Activated T-helper 1 cell treated with anti-CD3 and anti-CD28 coated beads, Interleukin-2, amount 50 U/mL, for 16 hours (primary cell): ENCODE results near the gene GSPT1.

Experiments
- DNase-seq, 2 donors: peaks; one replicate each; pipeline ENCODE4 v3.0.0-alpha.2; 2020; ENCODE audit warnings: low read depth in 1 of 2, low spot score in 1 of 2

The GSPT1 gene

DNA sequence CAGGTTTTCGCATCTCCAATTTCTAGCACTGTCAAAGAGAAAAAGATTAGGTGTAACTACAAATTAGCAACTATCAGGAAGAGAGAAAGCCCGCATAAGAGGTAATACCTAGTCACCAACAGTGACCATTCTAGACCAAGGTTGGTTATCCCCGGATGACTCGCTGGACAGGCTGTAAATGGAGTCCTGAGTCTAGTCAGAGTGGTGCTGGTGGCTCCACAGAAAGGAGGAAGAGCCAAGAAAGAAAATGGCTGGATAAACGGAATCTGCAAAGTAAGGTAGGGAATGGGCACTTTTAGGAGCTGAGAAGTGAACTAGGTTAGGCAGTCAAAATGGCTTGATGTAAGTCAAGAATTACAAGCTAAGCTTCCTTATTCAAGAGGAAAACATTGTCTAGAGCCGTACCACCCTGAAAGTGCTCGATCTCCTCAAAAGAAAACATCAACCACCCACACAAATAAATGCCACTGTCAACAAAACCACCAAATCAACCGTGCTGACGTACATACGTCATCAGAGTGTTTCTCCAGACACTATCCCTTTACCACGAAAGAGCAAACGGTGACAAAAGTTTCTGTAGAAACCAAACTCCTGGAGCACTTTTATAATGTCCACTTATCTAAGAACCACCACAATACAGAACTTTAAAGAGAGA lies 2.2 kb downstream of the GSPT1 start:
- DNase-seq, result peak in 1 of 2 donors; percentile 2

DNA sequence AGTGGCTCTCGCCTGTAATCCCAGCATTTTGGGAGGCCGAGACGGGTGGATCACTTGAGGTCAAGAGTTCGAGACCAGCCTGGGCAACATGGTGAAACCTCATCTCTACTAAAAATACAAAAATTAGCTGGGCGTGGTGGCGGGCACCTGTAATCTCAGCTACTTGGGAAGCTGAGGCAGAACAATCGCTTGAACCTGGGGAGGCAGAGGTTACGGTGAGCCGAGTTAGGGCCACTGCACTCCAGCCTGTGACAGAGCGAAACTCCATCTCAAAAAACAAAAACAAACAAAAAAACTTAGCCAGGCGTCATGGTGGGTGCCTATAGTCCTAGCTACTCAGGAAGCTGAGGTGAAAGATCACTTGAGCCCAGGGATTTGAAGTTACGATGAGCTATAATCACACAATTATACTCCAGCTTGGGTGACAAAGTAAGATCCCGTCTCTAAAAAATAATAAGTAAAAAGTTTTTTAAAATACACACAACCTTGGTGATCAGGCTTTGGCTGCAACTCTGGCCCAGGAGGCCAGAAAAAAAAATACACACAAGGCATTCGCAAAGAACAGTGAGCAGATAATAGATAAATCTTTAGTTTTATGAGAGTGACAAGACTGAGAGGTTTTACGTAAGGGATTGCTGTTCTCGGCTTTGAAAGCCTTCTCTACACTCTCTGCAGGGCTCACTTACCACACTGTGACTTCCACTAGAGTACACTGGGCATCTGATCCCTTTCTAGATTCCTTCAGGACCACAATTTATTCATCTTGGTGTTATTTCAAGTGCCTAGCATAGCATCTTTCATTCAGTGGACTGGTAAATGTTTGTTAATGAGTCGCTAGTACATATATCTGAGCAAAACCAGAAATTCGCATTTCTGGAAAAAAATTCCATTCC lies 5.9 kb downstream of the GSPT1 start:
- DNase-seq, result no peak

DNA sequence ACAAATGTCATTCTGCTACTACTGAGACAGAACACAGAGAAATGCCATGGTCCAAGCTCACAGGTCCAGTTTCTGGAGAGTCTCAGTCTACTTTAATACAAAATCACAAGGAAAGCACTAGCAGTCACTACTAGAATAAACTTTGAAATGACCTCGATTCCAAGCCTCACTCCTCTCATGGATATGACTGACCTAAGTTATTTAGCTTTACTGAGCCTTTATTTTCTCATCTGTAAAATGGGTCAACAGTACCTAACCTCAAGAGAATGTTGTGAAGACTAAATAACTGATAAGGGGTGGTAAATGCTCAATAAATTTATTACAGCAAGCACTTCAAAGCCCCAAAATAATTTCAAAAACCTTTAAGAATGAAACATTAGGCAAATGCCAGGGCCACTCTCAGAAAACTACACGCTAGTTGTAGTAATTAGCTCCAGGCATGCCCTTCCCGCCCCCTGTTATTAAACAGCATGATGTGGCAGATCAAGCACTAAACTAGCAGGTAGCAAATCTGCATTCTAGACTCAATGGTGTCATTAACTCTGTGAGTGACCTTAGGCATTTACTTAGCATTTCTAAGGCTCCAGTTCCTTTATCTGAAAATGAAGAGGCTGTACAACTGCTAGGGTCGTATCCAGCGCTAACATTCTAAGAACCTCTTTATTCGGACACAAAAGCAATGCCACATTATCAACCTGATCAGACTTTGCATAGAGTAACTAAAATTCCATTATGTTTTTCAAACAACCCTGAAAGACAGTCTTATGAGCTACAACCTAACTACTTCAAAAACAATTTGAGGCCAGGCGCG lies 8.4 kb downstream of the GSPT1 start:
- DNase-seq, result no peak

DNA sequence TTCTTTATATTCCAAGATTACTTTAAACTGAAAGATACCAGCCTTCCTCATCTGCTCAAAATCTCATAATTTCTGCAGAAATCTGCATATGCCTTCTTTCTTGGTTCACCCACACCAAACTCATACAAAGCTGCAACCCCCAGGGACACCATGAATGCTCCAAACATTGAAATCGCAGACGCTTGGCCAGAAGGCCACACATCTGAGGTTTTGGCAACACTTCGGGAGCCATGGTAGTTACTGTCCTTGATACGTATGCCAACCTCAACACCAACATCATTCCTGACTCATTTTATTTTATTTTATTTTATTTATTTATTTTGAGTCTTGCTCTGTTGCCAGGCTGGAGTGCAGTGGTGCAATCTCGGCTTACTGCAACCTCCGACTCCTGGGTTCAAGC lies 11.8 kb downstream of the GSPT1 start:
- DNase-seq, result no peak

DNA sequence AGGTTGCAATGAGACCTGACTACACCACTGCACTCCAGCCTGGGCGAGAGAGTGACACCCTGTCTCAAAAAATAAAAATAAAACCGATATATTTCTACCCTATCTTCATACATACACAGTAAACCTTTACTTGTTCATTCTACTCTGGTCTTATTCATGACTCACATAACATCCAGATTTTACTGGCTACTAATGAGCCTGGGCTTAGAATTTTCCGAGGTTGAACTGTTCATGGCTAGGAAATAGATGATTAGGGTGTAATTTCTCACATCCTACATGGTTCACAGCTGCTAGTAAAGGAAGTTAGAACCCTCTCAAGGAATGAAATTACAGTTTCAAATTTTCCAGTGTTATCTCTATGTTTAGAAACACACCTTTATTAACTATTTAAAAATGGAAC lies 14.7 kb downstream of the GSPT1 start:
- no peak for DNase-seq

DNA sequence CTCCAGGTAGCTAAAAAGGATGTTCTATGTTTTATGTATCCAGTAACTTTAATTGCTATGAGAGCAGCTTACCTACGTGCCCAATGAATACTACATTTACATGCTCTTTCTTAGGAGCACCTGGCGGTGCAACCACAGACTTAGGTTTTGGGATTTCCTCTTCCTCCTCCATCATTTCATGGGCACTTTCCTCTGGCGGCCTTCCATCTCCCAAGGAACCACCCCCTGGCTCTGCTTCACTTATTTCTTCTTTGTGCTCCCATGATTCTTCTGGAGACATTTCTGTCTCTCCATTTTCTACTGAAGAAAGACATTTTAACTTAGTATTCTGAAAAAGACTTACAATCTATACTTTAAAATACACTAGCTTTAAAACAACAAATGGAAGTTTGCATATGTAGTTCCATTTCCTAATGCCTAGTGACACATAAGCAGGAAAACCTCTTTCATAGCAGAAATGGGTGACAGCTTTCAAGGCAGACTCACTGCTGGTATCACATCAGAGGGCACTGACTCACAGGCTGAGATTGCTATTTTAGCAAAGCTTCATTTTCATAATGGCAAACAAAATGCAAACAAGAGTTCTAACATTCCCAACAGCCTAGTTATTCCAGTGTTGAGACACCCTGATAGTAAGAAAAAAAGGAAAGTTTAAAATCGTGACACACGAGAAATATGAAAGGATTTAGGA lies 19.1 kb downstream of the GSPT1 start:
- no peak for DNase-seq

DNA sequence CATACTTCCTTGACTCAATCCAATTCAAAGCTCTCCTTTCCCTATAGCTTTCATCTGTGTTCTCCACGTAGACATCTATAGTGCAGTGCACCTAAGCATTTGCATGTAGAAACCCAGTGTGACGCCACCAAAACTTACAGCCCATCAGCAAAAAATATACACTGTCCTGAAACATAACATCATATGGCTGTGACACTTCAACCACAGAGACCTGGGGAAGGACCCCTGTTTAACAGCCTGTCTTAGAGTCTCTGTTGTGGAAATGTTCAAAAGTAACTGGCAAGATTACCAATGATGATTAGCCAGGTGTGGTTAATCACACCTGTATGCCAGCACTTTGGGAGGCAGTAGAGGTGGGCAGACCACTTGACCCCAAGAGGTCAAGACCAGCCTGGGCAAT lies 22.2 kb downstream of the GSPT1 start:
- no peak for DNase-seq

DNA sequence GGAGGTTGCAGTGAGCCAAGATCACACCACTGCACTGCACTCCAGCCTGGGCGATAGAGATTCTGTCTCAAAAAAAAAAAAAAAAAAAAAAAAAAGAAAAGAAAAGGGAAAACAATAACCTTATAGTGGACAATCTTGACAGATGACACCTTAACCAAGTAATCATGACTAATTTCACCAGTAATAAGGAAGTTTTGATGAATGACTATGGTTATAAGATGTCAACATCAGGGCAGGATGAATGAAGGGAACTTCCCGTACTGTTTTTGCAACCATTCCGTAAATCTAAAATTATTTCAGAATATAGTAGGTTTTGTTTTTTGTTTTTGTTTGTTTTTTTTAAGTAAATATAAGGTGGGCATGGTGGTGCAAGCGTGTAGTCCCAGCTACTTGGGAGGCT lies 23.0 kb downstream of the GSPT1 start:
- no peak for DNase-seq

DNA sequence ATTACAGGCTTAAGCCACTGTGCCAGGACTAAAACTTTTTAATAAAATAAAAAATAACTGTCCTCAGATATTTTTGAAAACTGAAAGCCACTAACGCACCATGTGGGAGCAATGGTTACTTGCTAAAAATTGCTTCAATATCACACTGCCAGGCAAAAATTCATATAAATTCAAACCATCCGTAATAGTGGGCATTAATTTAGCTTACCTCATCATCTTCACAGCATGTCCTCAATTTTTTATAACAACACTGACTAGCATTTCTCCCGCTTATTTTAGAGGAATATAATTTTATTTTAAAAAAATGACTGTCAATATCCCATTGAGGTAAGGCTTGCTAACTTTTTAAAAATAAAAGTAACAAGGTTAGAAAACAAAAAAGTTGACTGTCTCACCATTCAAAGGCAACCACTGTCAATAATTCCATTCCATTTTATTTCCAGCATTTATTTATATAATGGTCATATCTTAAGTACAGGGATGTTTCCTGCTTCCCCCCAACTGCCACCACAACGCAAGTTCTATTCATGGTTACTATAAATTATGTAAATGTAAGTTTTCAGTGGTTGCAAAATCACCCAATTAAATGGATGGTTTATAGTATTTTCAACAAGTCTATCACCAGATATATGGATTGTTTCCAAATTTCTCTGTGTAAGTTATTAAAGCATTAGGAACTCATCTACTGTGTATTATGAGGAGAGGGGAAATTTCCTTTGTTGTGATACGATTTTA lies 25.4 kb downstream of the GSPT1 start:
- no peak for DNase-seq

DNA sequence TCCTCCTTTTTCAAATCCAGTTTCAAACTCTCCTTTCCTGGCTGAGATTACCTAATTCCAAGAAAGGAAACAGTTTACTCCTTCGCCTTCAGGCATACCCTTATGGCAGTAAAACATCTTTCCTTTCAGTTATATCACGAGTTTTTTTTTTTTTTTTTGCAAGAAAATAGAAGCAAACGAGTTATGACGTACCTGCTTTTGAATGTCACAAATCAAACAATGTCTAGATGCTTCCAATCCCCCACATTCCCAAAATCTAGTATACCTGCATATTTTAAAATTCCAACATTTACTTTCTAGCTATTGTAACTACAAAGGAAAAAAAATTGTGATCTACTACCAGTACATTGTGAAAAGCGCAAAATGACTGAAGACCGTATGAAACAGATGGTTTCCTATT lies 28.9 kb downstream of the GSPT1 start:
- no peak for DNase-seq

DNA sequence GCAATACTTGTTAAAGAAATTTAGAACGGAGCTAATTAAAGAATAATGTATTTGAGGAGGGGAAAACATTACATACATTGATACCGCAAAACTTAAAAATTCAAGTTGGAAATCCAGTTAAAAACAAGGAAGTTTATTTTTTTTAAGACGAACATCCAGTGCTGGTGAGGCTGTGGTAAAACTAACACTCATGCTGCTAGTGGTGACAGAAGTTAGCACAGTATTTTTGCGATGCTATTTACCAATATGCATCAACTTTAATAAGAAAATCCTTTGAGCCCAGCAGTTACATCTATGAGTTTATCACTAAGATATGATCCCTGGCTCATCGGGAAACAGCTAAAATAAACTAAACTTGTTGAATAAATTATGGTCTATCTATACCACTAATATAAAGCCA lies 31.7 kb downstream of the GSPT1 start:
- DNase-seq, result no peak

DNA sequence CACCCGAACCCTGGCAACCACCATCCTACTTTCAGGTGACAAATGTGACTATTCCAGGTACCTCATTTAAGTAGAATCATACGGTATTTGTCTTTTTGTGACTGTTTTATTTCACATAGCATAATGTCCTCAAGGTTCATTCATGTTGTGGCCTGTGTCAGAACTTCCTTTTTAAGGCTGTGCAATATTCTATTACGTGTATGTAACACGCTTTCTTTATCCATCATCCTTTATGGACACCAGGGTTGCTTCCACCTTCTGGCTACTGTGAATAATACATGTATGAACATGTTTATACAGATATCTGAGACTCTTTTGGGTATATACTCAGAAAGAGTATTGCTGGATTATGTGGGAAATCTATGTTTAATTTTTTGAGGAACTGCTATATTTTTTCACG lies 35.7 kb downstream of the GSPT1 start:
- no peak for DNase-seq

DNA sequence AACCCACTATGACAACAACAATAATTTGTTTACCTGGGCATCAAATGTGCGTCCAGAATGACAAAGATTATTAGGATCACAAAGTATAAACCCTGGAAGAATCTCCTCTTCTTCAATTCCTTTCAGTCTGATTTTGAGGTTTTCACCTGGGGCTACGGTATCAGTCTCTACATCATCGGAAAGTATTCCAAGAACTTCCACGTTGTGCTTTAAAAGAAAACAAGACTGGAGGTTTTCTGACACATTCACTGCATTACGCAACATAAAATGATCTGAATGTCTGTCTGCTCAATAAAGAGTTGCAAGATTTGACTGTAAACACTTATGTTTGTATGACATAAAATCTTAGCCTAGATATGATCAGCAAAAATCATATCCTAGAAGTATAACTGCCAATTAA lies 38.4 kb downstream of the GSPT1 start:
- DNase-seq, result no peak

DNA sequence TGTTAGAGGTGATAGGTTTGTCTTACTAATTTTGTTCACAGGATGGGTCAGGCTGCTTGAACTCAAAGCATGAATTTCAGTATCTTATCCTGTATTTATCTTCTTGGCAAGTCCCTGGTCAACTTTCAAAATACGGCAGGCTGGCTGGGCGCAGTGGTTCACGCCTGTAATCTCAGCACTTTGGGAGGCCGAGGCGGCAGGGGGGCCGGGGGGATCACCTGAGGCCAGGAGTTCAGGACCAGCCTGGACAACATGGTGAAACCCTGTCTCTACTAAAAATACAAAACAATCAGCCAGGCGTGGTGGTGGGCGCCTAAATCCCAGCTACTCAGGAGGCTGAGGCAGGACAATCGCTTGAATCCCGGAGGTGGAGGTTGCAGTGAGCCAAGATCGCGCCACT lies 39.5 kb downstream of the GSPT1 start:
- no peak for DNase-seq

DNA sequence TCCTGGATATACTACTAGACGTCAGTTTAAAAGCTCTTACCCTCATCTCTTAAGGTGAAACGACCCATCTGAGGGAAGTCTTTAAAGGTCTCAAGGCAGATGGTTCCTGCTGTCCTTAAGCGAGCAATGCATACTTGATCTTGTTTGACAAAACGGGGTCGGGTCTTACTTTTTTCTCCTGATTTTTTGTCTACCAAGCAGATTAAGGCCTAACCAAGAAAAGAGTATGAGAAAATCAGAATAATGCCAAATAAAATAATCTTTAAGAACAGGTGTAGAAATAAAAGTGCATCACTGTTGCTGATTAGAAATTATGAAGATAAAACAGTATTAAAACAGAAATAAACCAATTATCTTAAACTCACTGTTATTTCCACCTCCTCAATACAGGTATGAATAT lies 40.0 kb downstream of the GSPT1 start:
- no peak for DNase-seq

DNA sequence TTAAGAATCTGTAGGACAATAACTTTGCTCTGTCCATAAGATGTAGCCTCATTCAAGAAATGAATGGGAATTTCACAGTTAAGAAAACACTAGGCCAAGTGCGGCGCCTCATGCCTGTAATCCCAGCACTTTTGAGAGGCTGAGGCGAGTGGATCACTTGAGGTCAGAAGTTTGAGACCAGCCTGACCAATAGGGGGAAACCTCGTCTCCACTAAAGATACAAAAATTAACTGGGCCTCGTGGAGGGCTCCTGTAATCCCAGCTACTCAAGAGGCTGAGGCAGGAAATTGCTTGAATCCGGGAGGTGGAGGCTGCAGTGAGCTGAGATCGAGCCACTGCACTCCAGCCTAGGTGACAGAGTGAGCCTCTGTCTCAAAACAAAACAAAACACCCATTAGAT lies 44.6 kb downstream of the GSPT1 start:
- no peak for DNase-seq

DNA sequence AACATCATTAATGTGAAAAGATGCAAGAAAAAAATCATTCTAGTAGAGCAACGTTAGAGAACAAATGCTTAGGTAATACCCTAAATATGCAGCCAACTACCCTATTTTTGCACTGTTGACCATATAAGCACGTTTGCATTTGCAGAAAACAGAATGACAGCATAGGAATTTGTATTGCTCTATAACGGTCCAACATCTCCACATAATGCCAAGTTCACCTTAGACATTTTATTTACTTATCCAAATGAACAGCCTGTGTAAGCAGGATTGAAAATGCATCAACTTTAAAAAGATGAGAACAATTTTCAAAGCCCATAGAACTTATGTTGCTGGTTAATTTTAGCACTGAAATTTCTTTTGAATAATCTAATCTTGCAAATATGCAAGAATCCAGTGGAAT lies 45.4 kb downstream of the GSPT1 start:
- DNase-seq, result no peak

DNA sequence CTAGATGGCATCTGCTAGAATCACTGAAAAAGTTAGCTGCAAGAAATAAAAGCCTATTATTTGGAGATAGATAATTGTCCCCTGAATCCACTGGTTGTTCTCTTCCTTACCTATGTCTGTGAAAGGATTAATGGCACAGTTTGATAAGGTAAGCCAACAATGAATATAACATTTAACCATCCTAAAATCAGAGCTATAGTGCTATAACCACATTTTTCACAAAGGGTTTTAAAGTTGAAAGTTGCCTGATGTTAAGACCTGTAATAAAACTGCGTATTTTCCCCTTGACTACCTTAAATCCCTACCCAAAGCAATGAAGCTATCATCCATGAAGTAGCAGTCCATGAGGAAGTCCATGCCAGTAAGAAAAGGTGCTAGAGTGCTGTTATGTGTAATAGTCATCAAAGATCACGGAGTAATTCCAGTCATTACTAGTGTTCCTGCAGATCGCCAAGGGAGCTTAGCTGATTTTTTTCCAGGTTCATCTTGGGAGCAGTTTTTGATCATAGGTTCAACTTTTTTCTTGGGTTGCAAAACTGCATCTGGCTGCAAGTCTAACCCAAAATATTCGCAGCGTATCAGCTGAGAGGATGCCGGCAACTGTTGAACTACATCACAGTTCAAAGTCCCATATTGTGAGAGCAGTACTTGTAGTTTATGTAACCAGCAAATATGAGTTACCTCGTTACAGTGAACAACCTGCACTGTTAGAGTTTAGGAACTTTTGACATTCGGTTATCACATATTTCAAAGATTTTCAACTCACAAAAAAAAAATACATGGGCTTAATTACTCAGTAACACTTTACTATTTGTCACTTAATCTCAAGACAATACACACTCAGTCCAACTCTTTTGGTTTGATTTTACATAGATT lies 46.2 kb downstream of the GSPT1 start:
- DNase-seq, result no peak

DNA sequence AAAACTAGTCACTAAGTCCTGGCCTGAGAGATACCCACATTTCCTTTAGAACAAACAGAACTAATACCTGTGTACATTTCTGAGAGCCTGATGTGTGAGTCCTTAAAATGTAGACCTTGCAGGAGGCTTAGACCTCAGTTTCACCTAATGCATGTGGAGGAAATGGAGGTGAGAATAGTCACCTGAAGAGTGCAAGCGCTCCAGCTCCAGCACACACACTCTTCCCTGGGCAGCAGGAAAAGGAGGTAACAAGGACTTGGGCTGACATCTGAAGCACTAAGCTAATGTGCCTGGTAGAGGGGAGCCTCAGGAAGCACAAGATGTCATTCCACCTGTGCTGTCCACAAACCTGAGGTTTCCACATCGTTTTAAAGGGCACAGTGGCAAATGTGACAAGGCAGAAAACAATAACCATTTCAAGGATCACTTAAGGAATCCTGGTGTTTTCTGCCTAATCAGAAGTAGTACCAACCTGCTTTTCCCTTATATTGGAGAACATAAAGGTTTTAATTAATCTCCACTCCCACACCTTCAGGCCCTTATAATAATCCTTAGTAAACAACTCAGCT lies 47.3 kb downstream of the GSPT1 start:
- DNase-seq, result no peak
